Activated CD8-positive, alpha-beta memory T cell treated with anti-CD3 and anti-CD28 coated beads for 4 hours (primary cell): ENCODE measurements around the gene NTSR1.

Source experiments
- DNase-seq, 2 donors: peaks; one replicate each; pipeline ENCODE4 v3.0.0-alpha.2; 2020; ENCODE audit warnings: low read depth in 2 of 2

Gene NTSR1

GRCh38 chr20:62755817-62756724 lies 47.4 kb downstream of the NTSR1 start:
- no peak for DNase-seq

GRCh38 chr20:62758226-62758912 lies 49.7 kb downstream of the NTSR1 start:
- DNase-seq: no peak

- DNase-seq: no peak
Measured at GRCh38 chr20:62759981-62760431, 51.4 kb downstream of the NTSR1 start.

- no peak for DNase-seq
Measured at GRCh38 chr20:62760471-62760855, 51.8 kb downstream of the NTSR1 start.

- DNase-seq: no peak
Measured at GRCh38 chr20:62760856-62761758, 52.5 kb downstream of the NTSR1 start.

GRCh38 chr20:62761759-62762131 lies 53.1 kb downstream of the NTSR1 start:
- no peak for DNase-seq

- DNase-seq: no peak
Measured at GRCh38 chr20:62762376-62762775, 53.7 kb downstream of the NTSR1 start.

- DNase-seq: no peak
Measured at GRCh38 chr20:62762801-62763368, 54.2 kb downstream of the NTSR1 start.

- DNase-seq: no peak
Measured at GRCh38 chr20:62763404-62763803, 54.8 kb downstream of the NTSR1 start.

- no peak for DNase-seq
Measured at GRCh38 chr20:62764156-62764935, 55.7 kb downstream of the NTSR1 start.

- DNase-seq: no peak
Measured at GRCh38 chr20:62765021-62765420, 56.4 kb downstream of the NTSR1 start.

GRCh38 chr20:62765432-62766070 lies 56.9 kb downstream of the NTSR1 start:
- no peak for DNase-seq

- DNase-seq: no peak
Measured at GRCh38 chr20:62766071-62766450, 57.4 kb downstream of the NTSR1 start.

GRCh38 chr20:62766716-62767115 lies 58.1 kb downstream of the NTSR1 start:
- no peak for DNase-seq

GRCh38 chr20:62768234-62768546 lies 59.6 kb downstream of the NTSR1 start:
- DNase-seq: no peak

- no peak for DNase-seq
Measured at GRCh38 chr20:62768551-62769287, 60.1 kb downstream of the NTSR1 start.

- DNase-seq: no peak
Measured at GRCh38 chr20:62769346-62770071, 60.9 kb downstream of the NTSR1 start.

GRCh38 chr20:62770111-62770910 lies 61.7 kb downstream of the NTSR1 start:
- no peak for DNase-seq
